KOPT-K1 (cell line): ENCODE results near the gene KLHL34.

Source experiments
- H3K27ac ChIP-seq: fragments of 200-600 bp; sonication (generic); 2 replicates; pipeline ENCODE4 v1.5.1; 2016; ENCODE audit warnings: antibody characterized with exemption, mild to moderate bottlenecking, low read depth, low read length; ENCODE audit not compliant: poor library complexity, severe bottlenecking
- H3K36me3 ChIP-seq: fragments of 200-600 bp; sonication (generic); 2 replicates; pipeline ENCODE4 v1.5.1; 2017; ENCODE audit warnings: antibody characterized with exemption, mild to moderate bottlenecking, low read length, moderate library complexity; ENCODE audit not compliant: insufficient read depth
- H3K9me3 ChIP-seq: fragments of 200-600 bp; sonication (generic); 2 replicates; pipeline ENCODE4 v1.5.1; 2017; ENCODE audit warnings: antibody characterized with exemption, low read length, mild to moderate bottlenecking; ENCODE audit not compliant: insufficient read depth, poor library complexity, severe bottlenecking

The KLHL34 gene

GRCh38 chrX:21658152-21658737, at the start of gene KLHL34:
KLHL34 (minus strand) TSS chrX:21658330; CDS start chrX:21657788, 542 bp downstream.
- no peaks in the 10 kb centered on the region for H3K9me3 ChIP-seq
- H3K36me3 ChIP-seq, result no peaks in the 10 kb centered on the region
- H3K27ac ChIP-seq, result no peak within 1 kb of the TSS

GRCh38 chrX:21705225-21705624, 47.1 kb upstream of the KLHL34 start:
- no peaks in the 10 kb centered on the region for H3K9me3 ChIP-seq
- no peak overlapping the region for H3K27ac ChIP-seq
- H3K36me3 ChIP-seq, result no peaks in the 10 kb centered on the region

- Histone ChIP-seq H3K27ac (no peak overlapping the region), H3K36me3 (no peaks in the 10 kb centered on the region), H3K9me3 (no peaks in the 10 kb centered on the region)
Measured at GRCh38 chrX:21702725-21703124, 44.6 kb upstream of the KLHL34 start.

- no peaks in the 10 kb centered on the region for H3K36me3 ChIP-seq
- no peak overlapping the region for H3K27ac ChIP-seq
Measured at GRCh38 chrX:21700967-21701366, 42.8 kb upstream of the KLHL34 start.

GRCh38 chrX:21700275-21700674, 42.1 kb upstream of the KLHL34 start:
- no peak overlapping the region for H3K27ac ChIP-seq
- no peaks in the 10 kb centered on the region for H3K36me3 ChIP-seq
- H3K9me3 ChIP-seq, result no peaks in the 10 kb centered on the region

More at GRCh38 chrX:21700967-21701366, 42.8 kb upstream of the KLHL34 start:
- no peaks in the 10 kb centered on the region for H3K9me3 ChIP-seq

GRCh38 chrX:21699136-21699535, 41.0 kb upstream of the KLHL34 start:
- no peaks in the 10 kb centered on the region for H3K36me3 ChIP-seq
- H3K9me3 ChIP-seq, result no peaks in the 10 kb centered on the region
- no peak overlapping the region for H3K27ac ChIP-seq

- no peak overlapping the region for H3K27ac ChIP-seq
- H3K36me3 ChIP-seq, result no peaks in the 10 kb centered on the region
- no peaks in the 10 kb centered on the region for H3K9me3 ChIP-seq
Measured at GRCh38 chrX:21698272-21698671, 40.1 kb upstream of the KLHL34 start.

GRCh38 chrX:21691512-21692018, 33.4 kb upstream of the KLHL34 start:
- Histone ChIP-seq H3K36me3 (no peaks in the 10 kb centered on the region), H3K9me3 (no peaks in the 10 kb centered on the region), H3K27ac (no peak overlapping the region)

- Histone ChIP-seq H3K27ac (no peak overlapping the region), H3K36me3 (no peaks in the 10 kb centered on the region), H3K9me3 (no peaks in the 10 kb centered on the region)
Measured at GRCh38 chrX:21683941-21684340, 25.8 kb upstream of the KLHL34 start.

GRCh38 chrX:21678048-21678612, 20.0 kb upstream of the KLHL34 start:
- Histone ChIP-seq H3K9me3 (no peaks in the 10 kb centered on the region), H3K36me3 (no peaks in the 10 kb centered on the region), H3K27ac (no peak overlapping the region)

- Histone ChIP-seq H3K9me3 (no peaks in the 10 kb centered on the region), H3K27ac (no peak overlapping the region), H3K36me3 (no peaks in the 10 kb centered on the region)
Measured at GRCh38 chrX:21675931-21676330, 17.8 kb upstream of the KLHL34 start.

- Histone ChIP-seq H3K27ac (no peak overlapping the region), H3K36me3 (no peaks in the 10 kb centered on the region), H3K9me3 (no peaks in the 10 kb centered on the region)
Measured at GRCh38 chrX:21674430-21675186, 16.5 kb upstream of the KLHL34 start.

- Histone ChIP-seq H3K36me3 (no peaks in the 10 kb centered on the region), H3K27ac (no peak overlapping the region), H3K9me3 (no peaks in the 10 kb centered on the region)
Measured at GRCh38 chrX:21666679-21667078, 8.5 kb upstream of the KLHL34 start.

- no peak overlapping the region for H3K27ac ChIP-seq
- no peaks in the 10 kb centered on the region for H3K36me3 ChIP-seq
- no peaks in the 10 kb centered on the region for H3K9me3 ChIP-seq
Measured at GRCh38 chrX:21666252-21666651, 8.1 kb upstream of the KLHL34 start.

- Histone ChIP-seq H3K9me3 (no peaks in the 10 kb centered on the region), H3K36me3 (no peaks in the 10 kb centered on the region), H3K27ac (no peak overlapping the region)
Measured at GRCh38 chrX:21662761-21663160, 4.6 kb upstream of the KLHL34 start.
